NCI-H1436 (cell line): ENCODE results near the gene ATP5F1B.
"Not testable (repeated sequence)": the region's sequence is repeated elsewhere in the genome, so short reads cannot be mapped to it uniquely, and the experiment has no call there.

ENCODE experiments used
- DNase-seq: peaks from one replicate; lab custom pipeline; 2025; lab: John Stamatoyannopoulos, UW

The ATP5F1B gene

DNA sequence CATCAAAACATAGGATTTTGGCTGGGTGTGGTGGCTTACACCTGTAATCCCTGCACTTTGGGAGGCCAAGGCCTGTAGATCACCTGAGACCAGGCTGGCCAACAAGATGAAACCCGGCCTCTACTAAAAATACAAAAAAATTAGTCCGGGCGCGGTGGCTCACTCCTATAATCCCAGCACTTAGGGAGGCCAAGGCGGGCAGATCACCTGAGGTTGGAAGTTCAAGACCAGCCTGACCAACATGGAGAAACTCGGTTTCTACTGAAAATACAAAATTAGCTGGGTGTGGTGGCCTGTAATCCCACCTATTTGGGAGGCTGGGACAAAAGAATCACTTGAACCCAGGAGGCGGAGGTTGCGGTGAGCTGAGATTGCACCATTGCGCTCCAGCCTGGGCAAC is 2.2 kb upstream of the ATP5F1B start:
- DNase-seq = not testable (repeated sequence)

DNA sequence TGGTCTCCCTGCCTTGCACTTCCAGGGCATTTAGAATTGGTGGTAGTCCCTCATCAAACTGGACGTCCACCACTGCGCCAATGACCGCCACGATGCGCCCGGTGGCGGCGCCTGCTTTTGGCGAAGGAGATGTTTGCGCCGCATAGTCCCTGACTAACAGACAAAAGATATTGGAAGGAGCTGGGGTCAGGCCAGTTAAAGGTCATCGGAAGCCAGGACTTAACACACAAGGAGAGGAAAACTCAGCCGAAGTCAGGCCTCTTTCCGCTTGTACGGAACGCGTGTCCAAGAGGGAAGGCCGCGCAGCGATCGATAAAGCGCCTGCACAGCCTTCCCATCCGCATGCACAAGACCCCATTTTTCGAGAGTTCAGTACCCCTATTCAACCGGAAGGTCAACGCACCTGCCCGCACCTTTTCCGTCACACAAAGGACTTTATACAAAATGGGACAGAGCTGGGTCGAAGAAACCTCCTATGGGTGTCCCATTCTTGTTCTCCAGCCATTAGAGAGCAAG is 525 bp downstream of the ATP5F1B start:
- DNase-seq = no peak

- no peak for DNase-seq
These were observed 1.1 kb downstream of the ATP5F1B start for GRCh38 chr12:56644654-56645053.

DNA sequence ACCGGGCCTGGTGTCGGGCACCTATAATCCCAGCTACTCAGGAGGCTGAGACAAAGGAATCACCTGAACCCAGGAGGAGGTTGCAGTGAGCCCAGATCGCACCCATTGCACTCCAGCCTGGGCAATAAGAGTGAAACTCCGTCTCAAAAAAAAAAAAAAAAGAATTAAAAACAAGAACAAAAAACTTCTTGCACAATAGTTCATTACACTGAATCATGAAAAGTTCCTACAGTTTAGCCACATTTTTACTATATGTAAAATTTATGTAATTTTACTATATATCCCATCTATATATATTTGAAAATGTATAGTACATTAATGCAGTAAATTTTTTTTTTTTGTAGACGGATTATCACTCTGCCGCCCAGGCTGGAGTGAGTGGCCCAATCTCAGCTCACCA is 4.6 kb downstream of the ATP5F1B start:
- DNase-seq = no peak

DNA sequence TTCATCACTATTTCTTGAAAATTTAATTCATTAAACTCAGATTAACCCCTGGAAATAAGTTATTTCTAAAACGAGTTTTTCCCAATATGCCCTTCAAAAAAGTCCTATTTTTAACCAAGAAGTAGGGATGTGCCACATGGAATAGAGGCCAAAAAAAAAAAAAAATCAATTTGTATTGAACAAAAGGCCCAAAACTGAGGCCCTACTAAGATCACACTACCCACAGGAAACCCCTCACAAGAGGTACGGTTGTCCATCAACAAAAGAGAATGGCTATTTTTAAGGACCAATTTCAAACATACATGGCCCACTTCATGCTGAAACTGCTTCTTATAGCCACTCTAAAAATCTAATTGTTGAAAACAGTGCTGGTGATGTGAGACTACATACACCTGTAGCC is 8.2 kb downstream of the ATP5F1B start:
- DNase-seq = no peak

DNA sequence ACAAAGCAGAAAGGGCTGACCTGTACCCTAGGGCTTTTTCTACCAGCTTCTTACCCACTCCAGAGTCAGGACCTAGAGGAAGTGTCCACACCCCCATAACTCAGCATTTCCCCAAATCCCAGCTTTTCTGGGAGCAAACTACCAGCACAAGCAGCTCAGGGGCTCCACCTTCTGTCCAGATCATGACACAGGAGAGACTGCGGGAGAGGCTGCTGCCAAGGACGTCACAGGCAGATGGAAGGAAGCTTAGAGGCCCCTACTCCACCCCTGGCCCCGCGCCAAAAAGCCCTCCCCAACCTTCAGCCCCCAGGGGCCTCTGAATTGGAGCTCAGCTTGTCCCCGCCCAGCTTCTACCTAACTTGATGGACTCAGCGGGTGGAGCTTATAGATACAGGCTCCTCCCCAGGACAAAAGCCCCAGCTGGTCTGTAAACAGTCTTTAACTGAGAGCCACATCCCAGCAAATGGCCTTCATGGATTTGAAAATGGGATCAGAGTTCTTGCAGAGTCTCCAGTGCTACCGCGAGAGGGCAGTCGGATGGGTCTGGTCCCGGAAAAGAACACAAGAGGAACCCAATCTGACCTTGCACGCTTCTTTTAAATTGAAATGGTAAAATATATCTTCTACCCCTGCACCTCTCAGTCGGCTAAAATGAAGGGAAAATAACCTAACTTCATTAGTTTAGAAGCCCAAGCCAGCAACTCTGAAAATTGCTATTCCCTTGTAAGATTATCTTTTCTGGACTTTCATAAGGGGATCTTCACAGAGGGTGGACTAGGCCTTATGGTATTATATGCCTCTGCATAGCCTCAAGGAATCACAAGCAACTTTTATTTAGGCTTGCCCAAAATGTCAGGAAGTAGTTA is 8.9 kb downstream of the ATP5F1B start:
- peak; percentile 100 for DNase-seq

GRCh38 chr12:56635806-56636674 is 9.7 kb downstream of the ATP5F1B start:
- peak; percentile 75 for DNase-seq

- peak; percentile 66 for DNase-seq
These were observed 10.7 kb downstream of the ATP5F1B start for GRCh38 chr12:56634837-56635791.

DNA sequence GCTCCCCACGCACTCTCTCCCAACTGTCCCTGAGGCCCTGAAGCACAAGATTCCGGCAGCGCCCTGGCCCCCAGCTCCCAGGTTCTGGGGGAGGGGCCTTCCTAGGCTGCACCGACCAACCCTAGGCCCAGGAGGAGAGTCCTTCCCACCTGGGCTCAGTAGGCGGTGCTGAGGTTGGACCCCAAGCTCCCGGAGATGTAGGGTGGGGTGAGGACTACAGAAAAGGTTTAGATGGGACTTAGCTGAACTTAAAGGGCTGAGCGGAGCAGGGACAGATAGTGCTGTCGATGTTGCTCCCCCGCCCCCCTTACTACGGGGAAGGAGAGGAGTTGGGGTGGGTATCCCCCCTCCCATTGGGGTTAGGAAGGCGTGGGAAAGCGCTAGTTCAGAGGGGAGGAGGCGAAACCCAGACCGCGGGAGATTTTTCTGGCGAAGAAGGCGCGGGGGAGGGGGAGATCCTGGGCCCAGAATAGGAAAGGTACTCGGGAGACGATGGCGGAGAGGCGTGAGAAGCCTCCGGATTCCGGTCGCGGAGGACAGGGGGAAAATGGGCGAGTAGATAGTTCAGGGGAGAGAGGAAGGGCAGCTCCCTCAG is 11.4 kb downstream of the ATP5F1B start:
- DNase-seq = peak; percentile 72

- DNase-seq = no peak
These were observed 12.1 kb downstream of the ATP5F1B start for GRCh38 chr12:56633468-56634241.

- DNase-seq = no peak
These were observed 12.9 kb downstream of the ATP5F1B start for GRCh38 chr12:56632701-56633467.

GRCh38 chr12:56631790-56632700 is 13.7 kb downstream of the ATP5F1B start:
- DNase-seq = peak; percentile 24

- peak; percentile 76 for DNase-seq
These were observed 15.6 kb downstream of the ATP5F1B start, which contains the start of gene BAZ2A for GRCh38 chr12:56630180-56630632. BAZ2A (minus strand) TSS chr12:56630326; CDS start chr12:56617530, 12,796 bp downstream.

DNA sequence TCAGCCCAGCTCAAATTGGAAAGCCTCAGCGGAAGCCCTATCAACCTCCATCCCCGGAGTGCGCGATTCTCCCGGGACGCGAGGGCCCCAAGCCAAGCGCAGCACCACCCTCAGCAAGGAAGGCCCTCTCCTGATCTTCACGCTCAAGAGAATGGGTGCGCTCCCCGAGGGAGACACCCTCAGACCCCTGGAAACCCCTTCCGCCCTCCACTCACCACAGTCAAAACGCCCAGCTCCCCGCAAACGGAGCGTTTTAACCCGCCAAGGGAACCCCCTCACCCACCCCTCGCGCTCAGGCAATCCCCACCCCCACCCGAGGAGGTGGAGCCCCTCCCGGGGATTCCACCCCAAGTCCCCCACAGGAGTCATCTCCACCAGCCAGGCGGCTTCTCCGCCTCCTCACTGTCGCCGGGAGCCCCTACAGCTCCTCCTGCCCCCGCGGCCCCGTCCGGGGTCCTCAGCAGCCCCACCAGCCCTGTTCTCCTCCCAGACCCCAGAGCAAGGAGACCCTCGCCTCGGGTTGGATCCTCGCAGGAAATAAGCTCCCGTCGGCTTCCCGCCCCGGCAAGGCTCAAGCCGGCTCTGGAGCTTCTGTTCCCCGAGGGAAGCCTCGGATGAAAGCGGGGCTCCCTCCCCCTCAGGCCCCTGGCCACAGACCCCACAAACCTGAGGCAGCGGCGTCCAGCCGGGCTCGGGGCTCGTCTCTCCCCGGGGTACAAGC is 16.2 kb downstream of the ATP5F1B start:
- DNase-seq = no peak

GRCh38 chr12:56628671-56629458 is 16.9 kb downstream of the ATP5F1B start:
- no peak for DNase-seq

- DNase-seq = no peak
These were observed 19.1 kb downstream of the ATP5F1B start for GRCh38 chr12:56626701-56627100.

DNA sequence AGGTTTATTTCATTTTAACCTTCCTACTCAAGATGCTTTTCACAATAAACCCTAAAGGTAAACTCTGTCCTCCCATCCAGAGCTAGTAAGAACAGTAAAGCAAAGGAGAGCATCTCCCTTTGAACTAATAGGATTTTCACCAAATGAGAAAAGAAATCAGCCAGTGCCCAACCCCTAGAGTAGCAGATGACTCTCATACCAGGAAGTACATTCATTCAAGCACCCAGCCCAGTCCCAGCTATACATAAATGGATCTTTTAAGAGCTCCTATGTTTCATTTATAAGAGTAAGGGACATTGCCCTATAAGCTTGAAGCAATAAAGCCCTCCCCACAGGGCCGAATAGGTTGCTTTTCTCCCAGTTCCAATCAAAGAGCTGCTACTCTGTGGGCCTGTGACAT is 23.2 kb downstream of the ATP5F1B start:
- DNase-seq = no peak
